CD4-positive, alpha-beta T cell (primary cell): ENCODE data around the gene C6orf58. TPM values are rescaled to one million over a fixed set of nuclear protein-coding genes. Genes with fewer than 3 reads are reported as not detected.

Experiments
- ATAC-seq: fragments of 200-7000 bp; cut with Tn5 transposase; one replicate; pipeline ENCODE4 v1.10.0; 2022; ENCODE audit warnings: mild to moderate bottlenecking; ENCODE audit not compliant: poor library complexity
- CTCF ChIA-PET: fragments of 350-600 bp; sonication (Branson Sonifier 250); formaldehyde crosslinking; loops from one replicate; lab custom pipeline; 2021; ENCODE audit warnings: antibody characterized with exemption, inconsistent platforms; lab: Charles Lee
- POLR2A ChIA-PET: fragments of 350-600 bp; sonication (Branson Sonifier 250); formaldehyde crosslinking; loops from one replicate; lab custom pipeline; 2021; ENCODE audit warnings: antibody characterized with exemption, inconsistent platforms; lab: Charles Lee
- DNase-seq, 14 experiments: peaks; one replicate each; pipeline ENCODE4 v3.0.0-alpha.2; 2013 to 2020; ENCODE audit warnings: mixed read lengths in 2 of 14
- H3K27ac ChIP-seq, 2 donors: one replicate each; pipeline versions ENCODE4 v1.5.1 to v1.7.0; 2013; ENCODE audit warnings: low read length in 2 of 2, low read depth in 1 of 2, mild to moderate bottlenecking in 1 of 2
- H3K27me3 ChIP-seq, 2 experiments: 1 replicate in 1 of 2; 2 replicates in 1 of 2; pipeline versions ENCODE4 v1.6.1 to v1.7.0; 2013; ENCODE audit warnings: low read length in 2 of 2, control low read depth in 1 of 2, mild to moderate bottlenecking in 1 of 2, moderate library complexity in 1 of 2; ENCODE audit not compliant: insufficient read depth in 2 of 2, control insufficient read depth in 1 of 2
- H3K36me3 ChIP-seq: one replicate; pipeline ENCODE4 v1.6.1; 2013; ENCODE audit warnings: low read length, control low read depth; ENCODE audit not compliant: insufficient read depth
- H3K4me1 ChIP-seq: one replicate; pipeline ENCODE4 v1.6.1; 2013; ENCODE audit warnings: low read length, control low read depth; ENCODE audit not compliant: insufficient read depth
- H3K4me3 ChIP-seq: one replicate; pipeline ENCODE4 v1.5.1; 2013; ENCODE audit warnings: mild to moderate bottlenecking, low read length, moderate library complexity
- H3K9me3 ChIP-seq, 2 experiments: 1 replicate in 1 of 2; 2 replicates in 1 of 2; pipeline versions ENCODE4 v1.6.1 to v1.7.0; 2013; ENCODE audit warnings: low read length in 2 of 2, mild to moderate bottlenecking in 2 of 2, control low read depth in 1 of 2, moderate library complexity in 1 of 2; ENCODE audit not compliant: control insufficient read depth in 1 of 2, insufficient read depth in 1 of 2
- H3K27ac Mint-ChIP-seq: one replicate; pipeline ENCODE4 v1.8.0; 2020; ENCODE audit warnings: mixed read lengths
- H3K27me3 Mint-ChIP-seq: one replicate; pipeline ENCODE4 v1.8.0; 2021; ENCODE audit warnings: mixed read lengths
- H3K36me3 Mint-ChIP-seq: one replicate; pipeline ENCODE4 v1.8.0; 2021; ENCODE audit warnings: low read depth, mixed read lengths
- H3K4me1 Mint-ChIP-seq: one replicate; pipeline ENCODE4 v1.8.0; 2021; ENCODE audit warnings: low read depth, mixed read lengths
- H3K4me3 Mint-ChIP-seq: one replicate; pipeline ENCODE4 v1.8.0; 2020; ENCODE audit warnings: mild to moderate bottlenecking, mixed read lengths
- H3K9me3 Mint-ChIP-seq: one replicate; pipeline ENCODE4 v1.8.0; 2020; ENCODE audit warnings: mixed read lengths
- intact Hi-C, 2 experiments: fragments of 100-400 bp; cut with DNase I in 1 of 2; cut with micrococcal nuclease in 1 of 2; formaldehyde crosslinking; loops; one replicate each; pipeline versions ENCODE4 v1.15.1 to v1.9.0; 2023 to 2025; cut with DNase I, micrococcal nuclease
- polyA plus RNA-seq, 2 donors: library from polyadenylated mRNA; unstranded; fragments of 120-200 nt; gene quantifications; one replicate each; pipeline ENCODE4 v1.2.1, GENCODE V29; 2013
- total RNA-seq, 174 experiments: library from RNA in 2 of 174; stranded (reverse) in 2 of 174; gene quantifications; one replicate each; pipeline ENCODE4 v1.2.3 and lab custom pipeline; 2021 to 2026
- TF ChIP-seq, protein P1 (sequence below): fragments of 200-600 bp; IDR thresholded peaks from one replicate; pipeline ENCODE4 v1.8.0; 2022; ENCODE audit warnings: antibody characterized with exemption, mild to moderate bottlenecking

The C6orf58 gene
- total RNA-seq (not detected), total RNA-seq (lab: John Stamatoyannopoulos, UW) (0 to 0.46 (median 0) reads per million in 172 experiments)
- not detected for polyA plus RNA-seq (2013, experiment 1 of 2)
- polyA plus RNA-seq (2013, experiment 2 of 2): not detected

- no peaks in the 10 kb centered on the region for H3K36me3 ChIP-seq
- Mint-ChIP-seq H3K4me3 (no peak within 1 kb of the TSS), H3K27ac (no peak within 1 kb of the TSS), H3K27me3 (peaks cover 12% of the 10 kb centered on the region), H3K4me1 (no peaks in the 10 kb centered on the region), H3K9me3 (no peaks in the 10 kb centered on the region), H3K36me3 (no peaks in the 10 kb centered on the region)
- no peak within 1 kb of the TSS for H3K27ac ChIP-seq
- ATAC-seq (no peak), DNase-seq (no peak)
- H3K4me3 ChIP-seq: no peak within 1 kb of the TSS
- no peaks in the 10 kb centered on the region for H3K9me3 ChIP-seq
- TF ChIP-seq, protein P1, sequence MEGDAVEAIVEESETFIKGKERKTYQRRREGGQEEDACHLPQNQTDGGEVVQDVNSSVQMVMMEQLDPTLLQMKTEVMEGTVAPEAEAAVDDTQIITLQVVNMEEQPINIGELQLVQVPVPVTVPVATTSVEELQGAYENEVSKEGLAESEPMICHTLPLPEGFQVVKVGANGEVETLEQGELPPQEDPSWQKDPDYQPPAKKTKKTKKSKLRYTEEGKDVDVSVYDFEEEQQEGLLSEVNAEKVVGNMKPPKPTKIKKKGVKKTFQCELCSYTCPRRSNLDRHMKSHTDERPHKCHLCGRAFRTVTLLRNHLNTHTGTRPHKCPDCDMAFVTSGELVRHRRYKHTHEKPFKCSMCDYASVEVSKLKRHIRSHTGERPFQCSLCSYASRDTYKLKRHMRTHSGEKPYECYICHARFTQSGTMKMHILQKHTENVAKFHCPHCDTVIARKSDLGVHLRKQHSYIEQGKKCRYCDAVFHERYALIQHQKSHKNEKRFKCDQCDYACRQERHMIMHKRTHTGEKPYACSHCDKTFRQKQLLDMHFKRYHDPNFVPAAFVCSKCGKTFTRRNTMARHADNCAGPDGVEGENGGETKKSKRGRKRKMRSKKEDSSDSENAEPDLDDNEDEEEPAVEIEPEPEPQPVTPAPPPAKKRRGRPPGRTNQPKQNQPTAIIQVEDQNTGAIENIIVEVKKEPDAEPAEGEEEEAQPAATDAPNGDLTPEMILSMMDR: no peak
- no peaks in the 10 kb centered on the region for H3K4me1 ChIP-seq
- H3K27me3 ChIP-seq: no peaks in the 10 kb centered on the region
- POLR2A ChIA-PET: no interaction called here
- CTCF ChIA-PET: no interaction called here
- intact Hi-C loops: no loop called here
These were observed at the start of gene C6orf58 for GRCh38 chr6:127576874-127577273. Gene C6orf58 (plus strand): TSS chr6:127577174. CDS start chr6:127577186, 12 bp downstream.

DNA sequence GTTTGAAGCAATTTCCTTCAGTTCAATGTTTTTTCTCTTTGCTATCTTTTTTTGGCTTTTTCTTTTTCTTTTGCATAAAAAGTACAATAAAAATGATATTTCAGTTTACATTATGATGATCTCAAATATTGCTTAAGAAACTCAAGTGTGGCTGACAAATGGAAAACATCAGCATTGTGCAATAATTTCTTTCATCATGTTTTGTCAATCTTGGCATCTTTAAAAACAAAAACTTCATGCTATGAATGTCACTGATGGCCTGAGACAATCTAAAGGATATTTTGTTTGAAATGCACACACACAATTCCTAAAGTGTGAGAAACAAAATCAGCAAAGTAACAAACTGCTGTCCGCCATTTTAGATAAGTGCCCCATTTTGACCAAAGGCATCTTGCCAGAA lies 44.0 kb upstream of the C6orf58 start:
- POLR2A ChIA-PET: no interaction called here
- DNase-seq (no peak), ATAC-seq (no peak)
- Mint-ChIP-seq H3K4me3 (no peak overlapping the region), H3K9me3 (no peaks in the 10 kb centered on the region), H3K27me3 (peaks cover 27% of the 10 kb centered on the region), H3K4me1 (no peaks in the 10 kb centered on the region), H3K36me3 (no peaks in the 10 kb centered on the region), H3K27ac (no peak overlapping the region)
- Histone ChIP-seq H3K4me3 (no peak overlapping the region), H3K27me3 (peaks cover 0 to 13% of the 10 kb centered on the region in 2 experiments), H3K9me3 (no peaks in the 10 kb centered on the region), H3K36me3 (no peaks in the 10 kb centered on the region), H3K27ac (no peak overlapping the region), H3K4me1 (no peaks in the 10 kb centered on the region)
- TF ChIP-seq, protein P1: no peak
- CTCF ChIA-PET: interaction anchor here (1.0 kb wide), 1 partner anchor 17 kb away, joined by 3 read pairs; no protein-coding TSS in a partner anchor
- intact Hi-C loops: loop anchor here in 1 of 2 experiments (10.0 kb wide), 1 partner anchor 1538 kb away; no protein-coding TSS in a partner anchor

GRCh38 chr6:127533736-127534135 lies 43.2 kb upstream of the C6orf58 start:
- Mint-ChIP-seq H3K36me3 (no peaks in the 10 kb centered on the region), H3K9me3 (no peaks in the 10 kb centered on the region), H3K27me3 (peaks cover 20% of the 10 kb centered on the region), H3K4me1 (no peaks in the 10 kb centered on the region), H3K4me3 (no peak overlapping the region), H3K27ac (no peak overlapping the region)
- H3K4me1 ChIP-seq: no peaks in the 10 kb centered on the region
- H3K4me3 ChIP-seq: no peak overlapping the region
- ATAC-seq (no peak), DNase-seq (no peak)
- H3K27ac ChIP-seq: no peak overlapping the region
- ChIA-PET CTCF (no interaction called here), POLR2A (no interaction called here)
- H3K36me3 ChIP-seq: no peaks in the 10 kb centered on the region
- intact Hi-C loops: loop anchor here in 1 of 2 experiments (10.0 kb wide), 1 partner anchor 1539 kb away; no protein-coding TSS in a partner anchor
- TF ChIP-seq, protein P1: no peak
- peaks cover 0 to 13% of the 10 kb centered on the region in 2 experiments for H3K27me3 ChIP-seq
- H3K9me3 ChIP-seq: no peaks in the 10 kb centered on the region
